ENCODE data around the gene NKX2-4.

The NKX2-4 gene

DNA sequence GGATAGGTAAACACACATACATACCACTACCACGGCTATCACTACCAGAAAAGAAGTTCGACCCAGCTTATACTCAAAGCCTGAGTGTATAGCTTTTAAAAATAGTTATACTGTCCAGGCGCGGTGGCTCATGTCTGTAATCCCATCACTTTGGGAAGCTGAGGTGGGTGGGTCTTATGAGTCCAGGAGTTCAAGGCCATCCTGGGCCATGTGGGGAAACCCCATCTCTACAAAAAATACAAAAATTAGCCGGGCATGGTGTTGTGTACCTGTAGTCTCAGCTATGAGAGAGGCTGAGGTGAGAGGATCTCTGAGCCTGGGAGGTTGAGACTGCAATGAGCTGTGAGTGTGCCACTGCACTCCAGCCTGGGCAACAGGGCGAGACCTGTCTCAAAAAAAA lies 32.9 kb downstream of the NKX2-4 start:
- DNase-seq (ENCODE audit: low read depth in 1 of 2, low spot score in 1 of 2), result no peak

DNA sequence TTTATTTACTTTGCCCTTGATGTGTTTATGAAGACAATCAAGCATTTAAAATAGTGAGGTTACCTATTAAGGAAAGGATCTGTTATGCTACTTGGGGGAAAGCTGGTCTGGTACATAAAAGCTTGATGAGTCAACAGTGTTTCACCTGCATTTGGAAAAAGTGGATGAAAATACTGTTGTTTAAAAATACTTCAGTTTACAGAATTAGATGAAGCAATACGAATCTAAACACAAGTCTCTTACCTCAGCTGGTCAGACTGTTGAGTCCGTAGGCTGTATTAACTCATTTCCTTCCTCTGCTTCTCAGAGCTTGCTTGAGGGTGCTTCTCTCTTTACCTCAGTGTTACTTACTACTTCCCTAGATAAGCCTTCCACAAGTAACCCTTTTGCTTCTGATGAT lies 36.1 kb downstream of the NKX2-4 start:
- no peak for DNase-seq (ENCODE audit: low read depth in 1 of 2, low spot score in 1 of 2)

DNA sequence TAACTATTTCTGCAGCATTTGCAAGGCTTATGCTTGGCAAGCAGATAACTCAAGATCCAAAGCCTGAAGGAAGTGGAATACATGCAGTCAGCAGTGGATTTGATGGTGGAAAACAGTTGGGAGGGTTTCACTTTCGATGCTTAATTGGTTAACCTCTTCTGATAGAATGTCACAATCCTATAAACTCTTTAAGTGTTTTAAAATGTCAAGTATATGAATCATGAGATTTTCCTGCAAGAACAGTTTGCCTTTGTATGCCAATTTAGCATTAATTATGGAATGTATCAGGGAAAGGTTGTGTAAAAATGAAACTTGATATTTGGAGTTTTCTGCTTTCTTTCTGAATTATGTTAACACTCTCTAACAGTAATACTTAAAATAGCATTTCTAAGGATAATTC lies 36.6 kb downstream of the NKX2-4 start:
- no peak for DNase-seq (ENCODE audit: low read depth in 1 of 2, low spot score in 1 of 2)

DNA sequence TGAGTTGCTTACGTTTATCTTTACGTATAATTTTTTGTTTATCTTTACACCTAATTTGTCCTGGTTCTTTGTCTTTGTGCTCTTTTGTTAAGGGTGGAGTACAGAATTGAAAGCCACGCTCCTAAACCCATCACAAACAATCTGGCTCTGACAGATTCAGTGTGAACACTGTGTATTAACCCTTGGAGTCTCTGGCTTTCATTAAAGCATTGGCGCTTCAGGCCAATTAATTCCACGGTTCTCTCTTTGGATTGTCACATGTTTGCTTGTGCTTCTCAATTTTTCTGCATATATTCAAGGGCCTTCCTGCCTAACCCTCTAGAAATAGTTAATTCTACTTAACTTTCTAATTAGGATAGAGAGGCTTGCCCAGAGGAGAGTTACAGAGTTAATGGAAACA lies 38.6 kb downstream of the NKX2-4 start:
- no peak for DNase-seq (ENCODE audit: low read depth in 1 of 2, low spot score in 1 of 2)

DNA sequence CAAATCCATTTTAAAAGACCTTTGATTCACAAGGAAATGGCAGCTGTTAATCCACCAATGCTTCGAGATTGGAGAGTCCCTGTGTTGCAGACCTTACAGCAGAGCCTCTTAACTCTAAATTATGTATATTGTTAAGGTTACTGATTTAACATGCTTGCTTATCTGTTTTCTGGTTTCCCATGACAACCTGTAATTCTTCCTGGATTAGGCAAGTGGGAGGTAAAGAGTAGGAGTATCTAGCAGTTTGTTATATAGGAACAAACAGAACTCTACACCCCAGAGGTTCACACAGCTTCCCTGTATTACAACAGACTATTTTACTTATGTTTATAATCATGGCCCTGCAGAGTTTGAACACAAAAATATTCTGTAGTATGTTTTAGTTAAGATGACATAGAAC lies 39.5 kb downstream of the NKX2-4 start:
- DNase-seq (ENCODE audit: low read depth in 1 of 2, low spot score in 1 of 2), result no peak

DNA sequence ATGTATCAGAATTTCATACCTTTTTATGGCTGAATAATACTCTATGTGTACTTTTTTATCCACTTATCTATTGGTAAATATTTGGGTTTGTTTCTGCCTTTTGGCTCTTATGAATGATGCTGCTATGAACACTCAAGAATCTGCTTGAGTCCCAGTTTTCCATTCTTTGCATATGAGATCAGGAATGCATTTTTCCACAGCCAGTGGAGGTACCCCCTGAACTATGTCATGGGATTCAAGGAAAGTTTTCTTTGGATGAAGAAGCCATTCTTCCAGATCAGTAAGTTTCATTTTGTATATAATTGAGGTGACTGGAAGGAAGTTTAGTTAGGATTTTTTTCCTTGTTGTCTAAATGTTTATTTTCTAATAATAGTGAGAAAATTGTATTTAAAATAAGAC lies 40.9 kb downstream of the NKX2-4 start:
- DNase-seq (ENCODE audit: low read depth in 1 of 2, low spot score in 1 of 2), result no peak

DNA sequence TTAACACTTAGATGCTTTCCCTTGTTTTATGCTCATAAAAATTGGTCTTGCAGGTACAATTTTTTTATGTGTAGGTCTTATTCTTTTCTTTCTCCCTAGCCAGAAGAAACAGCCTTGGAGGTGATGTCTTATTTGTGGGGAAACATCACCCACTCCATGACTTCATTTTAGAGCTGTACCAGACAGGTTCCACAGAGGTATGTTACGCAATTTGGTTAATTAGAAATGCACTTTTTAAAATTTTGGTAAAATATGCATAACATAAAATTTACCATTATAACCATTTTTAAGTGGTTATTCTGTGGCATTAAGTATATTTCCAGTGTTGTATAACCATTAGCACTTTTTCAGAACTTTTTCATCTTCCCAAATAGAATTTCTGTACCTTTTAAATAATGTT lies 41.3 kb downstream of the NKX2-4 start:
- no peak for DNase-seq (ENCODE audit: low read depth in 1 of 2, low spot score in 1 of 2)

DNA sequence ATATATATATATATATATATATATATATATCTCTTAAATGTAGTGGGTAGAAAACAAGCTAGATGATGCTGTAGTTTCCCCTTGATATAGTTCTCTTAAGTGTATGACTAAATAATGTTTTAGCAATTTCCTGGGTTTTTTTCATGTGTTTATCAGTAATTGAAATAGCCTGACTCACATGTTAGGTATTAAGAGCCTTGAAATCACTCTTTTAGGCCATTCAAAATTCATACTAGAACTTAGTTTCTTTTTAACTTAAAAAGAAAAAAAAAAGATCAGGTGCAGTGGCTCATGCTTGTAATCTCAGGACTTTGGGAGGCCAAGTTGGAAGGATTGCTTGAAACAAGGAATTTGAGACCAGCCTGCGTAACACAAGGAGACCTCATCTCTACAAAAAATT lies 44.1 kb downstream of the NKX2-4 start:
- DNase-seq (ENCODE audit: low read depth in 1 of 2, low spot score in 1 of 2), result no peak

DNA sequence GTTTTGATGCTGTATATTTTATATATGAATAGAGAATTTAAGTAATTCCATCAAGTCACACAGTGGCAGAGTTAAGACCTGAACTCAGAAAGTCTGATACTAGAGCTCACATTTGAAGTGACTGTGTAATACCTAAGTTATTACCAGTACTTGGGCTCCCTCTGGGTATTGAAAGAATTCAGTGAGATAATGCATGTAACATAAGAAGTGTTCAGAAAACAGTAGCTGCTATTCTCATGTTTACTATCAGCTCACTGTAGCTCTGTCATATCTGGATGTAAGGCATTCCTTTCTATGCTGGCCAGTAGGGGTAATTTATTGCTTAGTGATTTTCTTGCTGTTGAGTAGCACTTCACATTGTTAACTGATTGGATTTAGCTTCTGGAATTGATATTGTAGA lies 44.6 kb downstream of the NKX2-4 start:
- no peak for DNase-seq (ENCODE audit: low read depth in 1 of 2, low spot score in 1 of 2)
